Liver (tissue), 9 donors: ENCODE data around the gene COLEC11. TPM values are rescaled to one million over a fixed set of nuclear protein-coding genes. Genes with fewer than 3 reads are reported as not detected.

Experiments
- DNase-seq: peaks from one replicate; pipeline ENCODE4 v3.0.0-alpha.2; 2017; ENCODE audit warnings: low spot score
- H3K27ac ChIP-seq, 2 donors: one replicate each; pipeline ENCODE4 v1.7.0; 2013; ENCODE audit warnings: inconsistent platforms in 2 of 2, low read length in 2 of 2, control low read depth in 1 of 2, low read depth in 1 of 2, mild to moderate bottlenecking in 1 of 2
- H3K27me3 ChIP-seq, 4 donors: one replicate each; pipeline versions ENCODE4 v1.6.1 to v1.7.0; 2013; ENCODE audit warnings: low read length in 3 of 4, inconsistent platforms in 1 of 4, mild to moderate bottlenecking in 1 of 4, moderate library complexity in 1 of 4; ENCODE audit not compliant: control insufficient read depth in 4 of 4, insufficient read depth in 4 of 4
- H3K36me3 ChIP-seq, 4 donors: one replicate each; pipeline versions ENCODE4 v1.6.1 to v1.7.0; 2013; ENCODE audit warnings: low read length in 3 of 4, mild to moderate bottlenecking in 3 of 4, low read depth in 1 of 4, moderate library complexity in 1 of 4; ENCODE audit not compliant: control insufficient read depth in 4 of 4, insufficient read depth in 3 of 4
- H3K4me1 ChIP-seq, 4 donors: one replicate each; pipeline versions ENCODE4 v1.6.1 to v1.7.0; 2013; ENCODE audit warnings: low read length in 3 of 4, mild to moderate bottlenecking in 3 of 4, moderate library complexity in 1 of 4; ENCODE audit not compliant: control insufficient read depth in 4 of 4, insufficient read depth in 4 of 4
- H3K4me3 ChIP-seq, 3 donors: one replicate each; pipeline versions ENCODE4 v1.6.1 to v1.7.0; 2013; ENCODE audit warnings: low read length in 3 of 3, control low read depth in 1 of 3, low read depth in 1 of 3, mild to moderate bottlenecking in 1 of 3
- H3K9ac ChIP-seq, 2 donors: one replicate each; pipeline ENCODE4 v1.7.0; 2013; ENCODE audit warnings: low read length in 2 of 2, mild to moderate bottlenecking in 2 of 2, moderate library complexity in 2 of 2, control low read depth in 1 of 2, low read depth in 1 of 2
- H3K9me3 ChIP-seq, 4 donors: one replicate each; pipeline versions ENCODE4 v1.6.1 to v1.7.0; 2013; ENCODE audit warnings: low read length in 3 of 4; ENCODE audit not compliant: control insufficient read depth in 4 of 4
- ATF3 ChIP-seq: IDR thresholded peaks from 2 replicates; pipeline ENCODE4 v1.6.1; 2016; ENCODE audit warnings: antibody characterized with exemption
- CTCF ChIP-seq: fragments of 150-350 bp; IDR thresholded peaks from 2 replicates; pipeline ENCODE4 v1.5.1; 2017; ENCODE audit warnings: improper control_type of control experiment, low read depth, low read length; ENCODE audit not compliant: missing input control
- FOXA1 ChIP-seq: IDR thresholded peaks from 2 replicates; pipeline ENCODE4 v1.6.1; 2016; ENCODE audit warnings: antibody characterized with exemption
- FOXA2 ChIP-seq: IDR thresholded peaks from 2 replicates; pipeline ENCODE4 v1.6.1; 2016; ENCODE audit warnings: antibody characterized with exemption
- GABPA ChIP-seq, 2 donors: IDR thresholded peaks in 1 of 2; conservative IDR thresholded peaks in 1 of 2; 2 replicates each; pipeline ENCODE4 v1.6.1; 2016; ENCODE audit warnings: antibody characterized with exemption in 2 of 2, mild to moderate bottlenecking in 1 of 2, moderate library complexity in 1 of 2
- HNF4G ChIP-seq: IDR thresholded peaks from 2 replicates; pipeline ENCODE4 v1.6.1; 2016; ENCODE audit warnings: antibody characterized with exemption
- MAX ChIP-seq: IDR thresholded peaks from 2 replicates; pipeline ENCODE4 v1.6.1; 2016; ENCODE audit warnings: antibody characterized with exemption
- NR2F2 ChIP-seq: IDR thresholded peaks from 2 replicates; pipeline ENCODE4 v1.6.1; 2016; ENCODE audit warnings: antibody characterized with exemption
- RXRA ChIP-seq, 2 donors: IDR thresholded peaks; 2 replicates each; pipeline ENCODE4 v1.6.1; 2017 to 2018; ENCODE audit warnings: antibody characterized with exemption in 2 of 2, mild to moderate bottlenecking in 1 of 2
- SP1 ChIP-seq: IDR thresholded peaks from 2 replicates; pipeline ENCODE4 v1.6.1; 2018; ENCODE audit warnings: antibody characterized with exemption, mild to moderate bottlenecking
- TAF1 ChIP-seq: conservative IDR thresholded peaks from 2 replicates; pipeline ENCODE4 v1.6.1; 2016; ENCODE audit warnings: antibody characterized with exemption, mild to moderate bottlenecking
- YY1 ChIP-seq: IDR thresholded peaks from 2 replicates; pipeline ENCODE4 v1.6.1; 2016; ENCODE audit warnings: antibody characterized with exemption, mild to moderate bottlenecking
- ZBTB33 ChIP-seq: IDR thresholded peaks from 2 replicates; pipeline ENCODE4 v1.6.1; 2016; ENCODE audit warnings: antibody characterized with exemption
- WGBS: extraction: QIAGEN DNeasy Blood & Tissue Kit; methylation state at CpG from one replicate; pipeline ENCODE4 v1.1.7; 2013; 5-methylcytosine and 5-hydroxymethylcytosine counted together
- polyA plus RNA-seq, 2 donors: library from polyadenylated mRNA; stranded (reverse) in 1 of 2; unstranded in 1 of 2; fragments of 200-250 nt in 1 of 2; fragments of >200 nt in 1 of 2; fragmentation: Nextera tagmentation in 1 of 2; extraction: Ambion mirVana in 1 of 2; gene quantifications; one replicate each; pipeline versions ENCODE4 v1.2.1 to v1.2.3, GENCODE V29; 2013 to 2015
- total RNA-seq, 2 donors: library from RNA; depleted of rRNA; stranded (reverse); fragments of >200 nt; gene quantifications; one replicate each; pipeline ENCODE4 v1.2.3, GENCODE V29; 2014
- donor health status: healthy.
- donor health status: healthy.
- donor health status: healthy.
- donor health status: healthy.
- donor health status: healthy.

The COLEC11 gene
- total and polyA plus RNA-seq, 4 donors: 31.0 to 100 (median 70.9) TPM

GRCh38 chr2:3647831-3648651 lies 53.1 kb downstream of the COLEC11 start:
- no peak for DNase-seq
- WGBS: 88% methylated on average over 14 of the region's 14 CpGs
- Histone ChIP-seq H3K36me3 (peaks cover 0 to 8% (median 0%) of the 10 kb centered on the region in 4 donors), H3K9ac (no peak overlapping the region), H3K9me3 (no peaks in the 10 kb centered on the region), H3K4me3 (no peak overlapping the region), H3K27me3 (no peaks in the 10 kb centered on the region), H3K4me1 (peaks cover 0 to 16% (median 12%) of the 10 kb centered on the region in 4 donors), H3K27ac (no peak overlapping the region)
- TF ChIP-seq HNF4G: no peak
- no peak for TF ChIP-seq TAF1
- no peak for TF ChIP-seq GABPA (IDR thresholded peaks at IDR 0.05 in 1 of 2, conservative IDR thresholded peaks at IDR 0.05 in 1 of 2)
- no peak for TF ChIP-seq CTCF
- no peak for TF ChIP-seq ZBTB33
- no peak for TF ChIP-seq ATF3
- no peak for TF ChIP-seq FOXA1
- no peak for TF ChIP-seq RXRA (IDR thresholded peaks at IDR 0.05)
- TF ChIP-seq MAX: no peak
- no peak for TF ChIP-seq YY1

GRCh38 chr2:3648652-3649177 lies 53.8 kb downstream of the COLEC11 start:
- H3K27ac ChIP-seq: no peak overlapping the region
- H3K9ac ChIP-seq: no peak overlapping the region
- TF ChIP-seq GABPA (IDR thresholded peaks at IDR 0.05 in 1 of 2, conservative IDR thresholded peaks at IDR 0.05 in 1 of 2): no peak
- no peak for TF ChIP-seq FOXA2
- no peak for TF ChIP-seq NR2F2
- peaks cover 0 to 16% (median 12%) of the 10 kb centered on the region in 4 donors for H3K4me1 ChIP-seq
- H3K4me3 ChIP-seq: no peak overlapping the region
- H3K27me3 ChIP-seq: no peaks in the 10 kb centered on the region
- peaks cover 0 to 6% (median 0%) of the 10 kb centered on the region in 4 donors for H3K36me3 ChIP-seq
- DNase-seq: no peak
- WGBS: 93% methylated on average over 20 of the region's 20 CpGs
- no peaks in the 10 kb centered on the region for H3K9me3 ChIP-seq

GRCh38 chr2:3649581-3649980 lies 54.7 kb downstream of the COLEC11 start:
- H3K27ac ChIP-seq: no peak overlapping the region
- no peaks in the 10 kb centered on the region for H3K9me3 ChIP-seq
- DNase-seq: no peak
- H3K9ac ChIP-seq: no peak overlapping the region
- no peak for TF ChIP-seq ATF3
- TF ChIP-seq SP1: no peak
- H3K27me3 ChIP-seq: no peaks in the 10 kb centered on the region
- H3K4me1 ChIP-seq: peaks cover 0 to 16% (median 12%) of the 10 kb centered on the region in 4 donors
- no peak overlapping the region for H3K4me3 ChIP-seq
- WGBS: 82% methylated on average over 16 of the region's 16 CpGs
- H3K36me3 ChIP-seq: peaks cover 0 to 5% (median 0%) of the 10 kb centered on the region in 4 donors
